Activated CD8-positive, alpha-beta T cell treated with anti-CD3 and anti-CD28 coated beads, Interleukin-2, amount 10 ng/mL, durations not matched to agents 7 days and 5 days (primary cell): ENCODE data around the gene CASZ1. TPM values are rescaled to one million over a fixed set of nuclear protein-coding genes. Genes with fewer than 3 reads are reported as not detected.

Experiments
- ATAC-seq: fragments of 150-1000 bp; cut with Tn5 transposase; one replicate; pipeline ENCODE4 v1.10.0; 2021; ENCODE audit warnings: moderate library complexity
- CTCF ChIA-PET: fragments of 350-600 bp; sonication (Branson Sonifier 250); formaldehyde crosslinking; loops from one replicate; lab custom pipeline; 2021; ENCODE audit warnings: antibody characterized with exemption; lab: Charles Lee
- POLR2A ChIA-PET: fragments of 350-600 bp; sonication (Branson Sonifier 250); formaldehyde crosslinking; loops from one replicate; lab custom pipeline; 2021; ENCODE audit warnings: antibody characterized with exemption; lab: Charles Lee
- DNase-seq: peaks from one replicate; pipeline ENCODE4 v3.0.0-alpha.2; 2020
- H3K27ac Mint-ChIP-seq: one replicate; pipeline ENCODE4 v1.8.0; 2021; ENCODE audit warnings: mild to moderate bottlenecking, mixed read lengths
- H3K27me3 Mint-ChIP-seq: one replicate; pipeline ENCODE4 v1.8.0; 2021; ENCODE audit warnings: low read depth, mixed read lengths
- H3K36me3 Mint-ChIP-seq: one replicate; pipeline ENCODE4 v1.8.0; 2021; ENCODE audit warnings: low read depth, mixed read lengths
- H3K4me1 Mint-ChIP-seq: one replicate; pipeline ENCODE4 v1.8.0; 2021; ENCODE audit warnings: low read depth, mixed read lengths
- H3K4me3 Mint-ChIP-seq: one replicate; pipeline ENCODE4 v1.8.0; 2021; ENCODE audit warnings: mild to moderate bottlenecking, mixed read lengths
- H3K9me3 Mint-ChIP-seq: one replicate; pipeline ENCODE4 v1.8.0; 2022; ENCODE audit warnings: mixed read lengths; ENCODE audit not compliant: insufficient read depth
- total RNA-seq, 2 experiments: library from RNA; stranded (reverse); gene quantifications; one replicate each; pipeline ENCODE4 v1.2.3, GENCODE V29; 2021

CASZ1 gene
- total RNA-seq, 2 experiments from 2014 or later = 9.9 to 10.2 TPM

DNA sequence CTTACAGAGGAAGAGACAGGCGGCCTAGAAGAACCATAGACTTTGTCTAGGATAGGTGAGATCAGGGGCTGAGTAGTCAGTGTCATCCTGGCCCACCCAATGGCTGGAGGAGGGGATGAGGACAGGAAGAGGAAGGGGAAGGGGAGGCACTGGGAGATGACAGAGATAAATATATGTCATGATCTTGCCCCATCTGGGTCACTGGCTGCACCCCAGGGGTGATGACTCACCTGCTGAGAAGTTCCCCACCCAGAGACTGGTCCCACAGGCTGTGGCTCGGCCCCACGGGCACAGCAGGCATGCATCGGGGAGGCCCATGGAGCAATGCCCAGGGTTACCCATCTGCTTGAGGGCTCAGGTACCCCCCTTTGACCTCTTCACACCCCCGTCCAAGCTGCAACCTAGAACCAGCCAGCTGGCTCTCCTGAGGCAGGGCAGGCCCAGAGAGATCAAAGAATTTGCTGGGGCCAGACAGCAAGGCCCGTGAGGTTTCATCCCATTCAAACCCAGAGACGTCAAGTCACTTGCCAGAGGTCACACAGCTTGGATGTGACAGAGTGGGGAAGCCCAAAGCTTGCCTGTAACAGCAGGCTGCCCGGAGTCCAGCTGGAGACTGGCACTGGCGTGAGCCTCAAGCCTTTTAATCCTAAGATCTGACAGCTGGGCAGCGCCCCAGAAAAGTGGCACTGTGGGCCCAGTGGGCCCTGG lies 34.7 kb upstream of the CASZ1 start:
- no peaks in the 10 kb centered on the region for H3K9me3 Mint-ChIP-seq
- no peak overlapping the region for H3K27ac Mint-ChIP-seq
- CTCF ChIA-PET = no interaction called here
- no peak for DNase-seq
- no peaks in the 10 kb centered on the region for H3K4me1 Mint-ChIP-seq
- no peak for ATAC-seq
- H3K36me3 Mint-ChIP-seq = no peaks in the 10 kb centered on the region
- H3K27me3 Mint-ChIP-seq = peaks cover 30% of the 10 kb centered on the region
- H3K4me3 Mint-ChIP-seq = no peak overlapping the region
- POLR2A ChIA-PET = no interaction called here

DNA sequence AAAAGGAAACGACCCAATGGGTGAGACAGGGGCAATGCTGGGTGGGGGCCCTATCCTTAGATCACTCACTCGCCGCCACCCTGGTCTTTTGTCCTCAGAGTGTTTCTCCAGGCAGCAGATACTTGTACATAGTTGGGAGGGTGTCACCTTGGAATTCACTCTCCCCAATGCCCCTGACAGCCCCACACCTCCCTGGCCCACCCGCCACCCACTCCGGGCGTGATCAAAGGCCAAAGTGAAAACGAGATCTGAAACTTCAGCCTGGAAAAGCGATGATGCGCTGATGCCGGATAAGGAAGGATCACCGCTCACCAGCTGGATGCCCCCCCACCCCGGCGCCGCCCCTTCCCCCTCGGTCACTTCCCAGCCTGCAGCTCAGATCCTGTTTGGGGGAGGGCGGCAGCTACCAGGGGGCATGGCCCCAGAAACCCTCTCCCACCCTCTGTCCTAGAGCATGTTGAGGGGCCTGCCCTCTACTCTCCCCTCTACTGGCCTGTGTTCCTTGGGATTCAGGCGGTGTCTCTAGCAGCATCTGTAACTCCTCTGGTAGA lies 33.6 kb upstream of the CASZ1 start:
- Mint-ChIP-seq H3K36me3 (no peaks in the 10 kb centered on the region), H3K27ac (no peak overlapping the region), H3K9me3 (no peaks in the 10 kb centered on the region), H3K27me3 (peaks cover 25% of the 10 kb centered on the region), H3K4me3 (no peak overlapping the region), H3K4me1 (no peaks in the 10 kb centered on the region)
- ChIA-PET CTCF (no interaction called here), POLR2A (no interaction called here)
- DNase-seq = no peak
- ATAC-seq = no peak

DNA sequence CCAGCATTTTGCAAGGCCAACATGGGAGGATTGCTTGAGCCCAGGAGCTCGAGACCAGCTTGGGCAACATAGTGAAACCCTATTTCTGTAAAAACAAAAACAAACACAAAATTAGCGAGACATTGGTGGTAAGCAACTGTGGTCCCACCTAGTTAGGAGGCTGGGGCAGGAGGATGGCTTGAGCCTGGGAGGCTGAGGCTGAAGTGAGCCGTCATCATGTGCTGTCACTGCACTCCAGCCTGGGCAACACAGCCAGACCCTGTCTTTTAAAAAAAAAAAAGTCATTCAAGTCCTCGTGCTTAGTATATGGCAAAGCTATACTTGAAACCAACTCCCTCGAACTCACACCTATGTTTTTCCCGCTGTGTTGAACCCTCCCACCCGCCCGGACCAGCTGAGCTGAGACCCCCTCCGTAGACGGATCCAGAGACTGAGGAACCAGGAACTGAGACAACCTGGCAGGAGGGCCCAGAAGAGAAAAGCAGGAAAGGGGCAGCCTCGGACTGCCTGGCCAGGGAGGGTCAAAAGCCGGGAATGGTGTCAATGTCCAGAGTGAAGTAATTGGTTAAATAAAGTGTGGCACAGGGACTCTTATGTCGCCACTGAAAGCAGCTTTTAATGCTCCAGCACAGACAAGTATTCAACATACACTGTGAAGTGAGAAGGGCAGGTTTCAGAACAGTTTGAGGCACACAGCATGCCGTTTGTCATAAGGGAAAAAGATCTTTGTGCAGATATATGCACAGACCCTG lies 32.8 kb upstream of the CASZ1 start:
- ATAC-seq (no peak), DNase-seq (no peak)
- Mint-ChIP-seq H3K9me3 (no peaks in the 10 kb centered on the region), H3K4me1 (no peaks in the 10 kb centered on the region), H3K27ac (no peak overlapping the region), H3K4me3 (no peak overlapping the region), H3K36me3 (no peaks in the 10 kb centered on the region), H3K27me3 (peaks cover 17% of the 10 kb centered on the region)
- POLR2A ChIA-PET = no interaction called here
- CTCF ChIA-PET = no interaction called here

DNA sequence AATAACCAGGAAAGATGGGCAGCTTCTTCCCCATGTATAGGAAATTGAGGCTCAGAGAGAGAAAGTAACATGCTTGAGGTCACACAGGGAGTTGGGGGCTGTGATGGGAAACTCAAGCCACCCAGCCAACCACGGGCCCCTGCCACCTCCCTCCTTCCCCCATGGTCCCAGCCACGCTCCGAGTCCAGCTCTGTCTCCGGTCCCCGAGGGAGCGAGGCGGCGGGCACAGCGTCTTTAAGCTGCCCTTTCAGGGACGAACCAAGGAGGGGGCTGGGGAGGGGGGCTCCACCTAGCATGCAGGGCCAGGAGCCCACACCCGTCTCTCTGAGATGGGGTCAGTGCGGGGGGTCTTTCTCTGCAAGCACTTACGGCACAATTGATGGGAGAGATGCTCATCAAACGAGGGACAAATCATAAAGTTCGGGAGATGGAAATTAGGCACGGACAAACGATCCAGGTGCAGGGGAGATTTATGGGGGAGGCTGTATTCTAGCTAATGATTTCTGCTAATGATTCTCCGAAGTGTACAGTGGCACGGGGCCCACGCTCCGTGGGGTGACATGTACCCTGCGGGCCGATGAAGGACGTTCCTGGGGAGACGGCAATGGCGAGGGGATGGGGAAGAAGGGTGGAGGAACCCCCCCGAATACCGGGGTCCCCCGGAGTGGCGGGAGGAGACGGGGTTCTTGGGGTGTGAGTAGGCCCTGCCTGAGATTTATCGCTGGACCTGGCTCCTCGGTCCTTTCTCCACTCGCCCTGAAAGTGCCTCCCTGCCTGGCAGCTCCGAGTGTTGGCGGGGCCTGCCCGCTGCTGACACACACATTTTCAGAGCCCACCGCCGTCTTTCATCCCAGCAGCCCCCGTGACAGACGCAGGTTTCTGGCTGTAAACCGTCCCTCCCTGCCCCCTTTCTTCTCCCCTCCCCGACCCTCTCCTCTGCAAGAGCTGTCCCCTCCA lies 31.2 kb upstream of the CASZ1 start:
- DNase-seq (no peak), ATAC-seq (no peak)
- Mint-ChIP-seq H3K4me1 (no peaks in the 10 kb centered on the region), H3K4me3 (no peak overlapping the region), H3K27ac (no peak overlapping the region), H3K27me3 (peaks cover 15% of the 10 kb centered on the region), H3K36me3 (no peaks in the 10 kb centered on the region), H3K9me3 (no peaks in the 10 kb centered on the region)
- CTCF ChIA-PET = no interaction called here
- POLR2A ChIA-PET = no interaction called here

DNA sequence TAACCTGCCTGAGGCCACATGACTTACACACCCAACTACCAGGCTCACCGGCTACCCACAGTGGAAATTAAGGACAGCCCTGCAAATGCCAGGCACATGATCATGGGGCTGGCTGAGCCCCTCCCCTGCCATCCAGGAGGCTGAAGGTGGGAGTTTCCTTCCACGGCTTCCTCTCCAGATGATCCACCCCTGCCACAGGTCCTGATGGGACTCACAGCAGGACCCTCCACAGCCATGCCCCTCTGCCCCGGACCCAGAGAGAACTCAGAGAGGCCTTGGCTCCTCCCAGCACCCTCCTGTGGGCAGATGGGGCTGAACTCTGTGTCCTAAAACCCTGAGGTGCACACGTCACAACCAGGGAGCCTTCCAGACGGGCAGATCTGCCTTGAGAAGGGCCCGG lies 29.1 kb upstream of the CASZ1 start:
- no peak for ATAC-seq
- Mint-ChIP-seq H3K9me3 (no peaks in the 10 kb centered on the region), H3K27me3 (peaks cover 13% of the 10 kb centered on the region)

DNA sequence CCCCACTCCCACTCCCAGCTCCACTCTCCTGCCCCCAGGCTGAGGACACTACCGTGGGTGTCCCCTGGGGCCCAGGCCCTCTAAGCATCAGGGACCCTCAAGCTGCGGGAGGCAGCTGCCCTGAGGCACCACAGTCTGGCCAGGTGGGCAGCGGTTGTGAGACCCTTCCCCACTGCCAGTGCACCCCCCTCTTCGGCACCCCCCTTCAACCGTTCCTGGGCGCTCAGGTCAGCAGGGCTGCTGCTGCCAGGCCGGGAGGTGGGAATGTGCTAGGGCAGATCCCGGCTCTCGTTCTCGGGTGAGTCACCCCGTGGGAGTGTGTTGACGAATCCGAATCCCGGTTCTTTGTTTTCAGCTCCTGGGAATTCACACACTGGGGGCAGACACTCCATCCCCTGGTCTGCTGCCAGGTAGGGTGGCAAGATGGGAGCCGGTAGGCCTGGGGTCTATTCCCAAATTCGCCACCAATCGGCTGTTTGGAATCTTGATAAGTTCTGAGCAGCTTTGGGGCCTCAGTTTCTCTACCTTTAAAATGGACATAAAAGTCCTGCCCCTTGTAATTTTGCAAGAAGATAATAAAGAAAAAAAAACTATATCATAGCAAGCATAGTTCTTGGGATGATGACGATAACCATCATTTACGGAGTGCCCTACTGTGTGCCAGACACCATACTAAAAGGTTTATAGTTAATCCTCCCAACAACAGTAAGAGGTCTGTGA lies 28.5 kb upstream of the CASZ1 start:
- H3K4me3 Mint-ChIP-seq = no peak overlapping the region
- POLR2A ChIA-PET = no interaction called here
- no peaks in the 10 kb centered on the region for H3K36me3 Mint-ChIP-seq
- H3K4me1 Mint-ChIP-seq = no peaks in the 10 kb centered on the region
- H3K27ac Mint-ChIP-seq = no peak overlapping the region
- CTCF ChIA-PET = no interaction called here
- no peaks in the 10 kb centered on the region for H3K9me3 Mint-ChIP-seq
- peaks cover 10% of the 10 kb centered on the region for H3K27me3 Mint-ChIP-seq
- DNase-seq (no peak), ATAC-seq (no peak)

More for the DNA sequence above, 29.1 kb upstream of the CASZ1 start:
- Mint-ChIP-seq H3K27ac (no peak overlapping the region), H3K36me3 (no peaks in the 10 kb centered on the region), H3K4me3 (no peak overlapping the region), H3K4me1 (no peaks in the 10 kb centered on the region)
- POLR2A ChIA-PET = no interaction called here
- no peak for DNase-seq
- CTCF ChIA-PET = no interaction called here

DNA sequence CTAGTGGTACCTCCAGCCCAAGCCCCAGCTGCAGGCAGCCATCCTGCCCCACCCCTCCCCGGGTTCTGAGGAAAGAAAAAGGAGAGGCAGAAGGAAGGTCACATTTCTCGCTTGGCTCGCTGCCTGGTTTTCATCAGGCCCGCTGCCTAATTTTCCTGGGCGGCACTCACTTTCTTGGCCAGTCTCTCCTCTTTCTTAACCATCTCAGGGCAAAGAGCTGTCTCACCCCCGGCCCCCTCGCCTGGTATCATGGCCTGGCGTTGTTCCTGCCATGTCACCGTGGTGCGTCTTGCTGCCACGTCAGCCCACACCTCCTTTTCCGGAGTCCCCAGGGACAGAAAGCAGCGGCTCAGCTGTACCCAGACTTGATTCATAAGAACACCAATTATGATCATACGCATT lies 26.6 kb upstream of the CASZ1 start:
- ATAC-seq = no peak
- H3K4me3 Mint-ChIP-seq = no peak overlapping the region
- CTCF ChIA-PET = no interaction called here

DNA sequence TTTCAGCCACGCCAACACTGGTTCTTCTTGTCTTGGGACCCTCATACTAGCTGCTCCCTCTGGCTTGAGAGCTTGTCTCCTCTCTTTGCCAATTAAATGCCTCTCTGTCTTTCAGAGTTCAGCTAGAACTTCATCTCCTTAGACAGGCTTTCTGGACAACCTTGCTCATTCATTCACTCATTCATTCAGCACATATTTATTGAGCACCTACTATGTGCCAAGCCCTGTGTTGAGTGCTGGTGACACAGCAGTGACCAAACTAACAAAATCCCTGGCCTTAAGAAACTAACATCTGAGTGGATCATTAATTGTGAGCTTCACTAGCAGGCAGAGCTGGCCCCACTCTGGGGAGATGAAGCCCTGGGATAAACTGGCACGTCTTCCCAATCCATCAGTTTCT lies 24.9 kb upstream of the CASZ1 start:
- no peaks in the 10 kb centered on the region for H3K36me3 Mint-ChIP-seq
- H3K4me3 Mint-ChIP-seq = no peak overlapping the region
- ChIA-PET CTCF (no interaction called here), POLR2A (no interaction called here)
- no peak overlapping the region for H3K27ac Mint-ChIP-seq
- no peaks in the 10 kb centered on the region for H3K9me3 Mint-ChIP-seq
- DNase-seq = no peak
- H3K4me1 Mint-ChIP-seq = no peaks in the 10 kb centered on the region
- H3K27me3 Mint-ChIP-seq = peaks cover 5% of the 10 kb centered on the region
- ATAC-seq = no peak

More for the DNA sequence above, 26.6 kb upstream of the CASZ1 start:
- no peak for DNase-seq
- Mint-ChIP-seq H3K9me3 (no peaks in the 10 kb centered on the region), H3K4me1 (no peaks in the 10 kb centered on the region), H3K27me3 (peaks cover 5% of the 10 kb centered on the region), H3K36me3 (no peaks in the 10 kb centered on the region), H3K27ac (no peak overlapping the region)
- POLR2A ChIA-PET = no interaction called here

DNA sequence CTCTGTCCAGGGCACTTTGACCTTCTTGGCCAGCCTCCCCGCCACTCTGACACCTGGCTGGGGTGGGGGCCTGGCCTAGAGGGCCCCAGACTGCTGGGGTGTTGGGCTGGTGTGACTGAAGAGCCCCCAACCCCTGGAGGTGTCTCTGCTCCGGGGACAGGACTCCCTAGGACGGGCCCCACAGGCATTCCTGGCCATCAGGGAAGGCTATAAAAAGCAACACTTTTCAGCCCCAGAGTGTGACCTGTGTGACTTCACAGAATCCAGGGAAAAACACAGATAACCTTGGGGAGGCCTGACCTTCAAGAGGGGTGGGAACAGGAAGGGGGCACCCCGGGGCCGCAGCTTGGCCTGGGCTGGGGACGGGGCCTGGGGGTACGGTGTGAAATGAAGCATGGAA lies 24.0 kb upstream of the CASZ1 start:
- ChIA-PET POLR2A (no interaction called here), CTCF (no interaction called here)
- no peak for ATAC-seq
- H3K27ac Mint-ChIP-seq = no peak overlapping the region
- H3K9me3 Mint-ChIP-seq = no peaks in the 10 kb centered on the region
- no peak for DNase-seq
- H3K27me3 Mint-ChIP-seq = peaks cover 5% of the 10 kb centered on the region
- no peaks in the 10 kb centered on the region for H3K36me3 Mint-ChIP-seq
- no peak overlapping the region for H3K4me3 Mint-ChIP-seq
- no peaks in the 10 kb centered on the region for H3K4me1 Mint-ChIP-seq

DNA sequence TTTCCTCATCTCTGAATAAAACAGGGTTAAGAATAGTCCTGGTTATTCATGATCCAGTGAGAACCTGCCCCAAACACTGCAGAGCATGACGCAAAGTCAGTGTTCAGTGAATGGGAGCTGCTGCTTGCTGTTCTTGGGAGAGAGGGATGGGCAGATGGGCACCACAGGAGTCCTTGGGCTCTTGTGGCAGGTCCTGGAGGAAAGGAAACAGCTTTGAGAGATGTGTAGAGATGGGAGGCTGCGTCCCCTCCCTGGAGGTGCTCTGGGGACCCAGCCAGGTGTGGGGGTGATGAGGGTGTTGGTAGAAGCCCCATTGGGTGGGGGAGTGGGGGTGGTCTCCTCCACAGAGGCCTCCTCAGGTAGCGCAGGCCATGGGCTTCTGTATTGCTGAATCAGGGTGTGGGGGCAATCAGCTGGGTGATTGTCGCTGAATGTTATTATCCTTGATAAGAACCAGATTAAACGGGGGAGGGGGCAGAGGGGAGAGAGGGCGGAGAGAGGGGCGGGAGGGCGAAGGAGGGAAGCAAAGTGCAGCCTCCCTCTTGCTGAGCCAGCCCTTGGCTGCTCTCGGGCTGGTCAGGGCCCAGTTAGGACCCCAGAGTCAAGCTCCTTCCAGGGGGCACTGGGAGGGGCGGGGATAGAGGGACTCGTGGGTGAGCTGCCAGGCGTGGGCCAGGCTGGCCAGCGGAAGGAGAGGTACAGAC lies 22.9 kb upstream of the CASZ1 start:
- DNase-seq (no peak), ATAC-seq (no peak)
- no peak overlapping the region for H3K4me3 Mint-ChIP-seq
- peaks cover 5% of the 10 kb centered on the region for H3K27me3 Mint-ChIP-seq
- H3K4me1 Mint-ChIP-seq = no peaks in the 10 kb centered on the region
- no peaks in the 10 kb centered on the region for H3K9me3 Mint-ChIP-seq
- H3K36me3 Mint-ChIP-seq = no peaks in the 10 kb centered on the region
- ChIA-PET CTCF (no interaction called here), POLR2A (no interaction called here)
- no peak overlapping the region for H3K27ac Mint-ChIP-seq
